GM19025 (cell line): ENCODE results near the gene CNTN5.
A peak's percentile ranks its signal among the peaks of the same experiment; 100 is the strongest.

Source experiments
- ATAC-seq: cut with Tn5 transposase; IDR thresholded peaks from one replicate; pipeline ENCODE4 v1.9.1; 2021; ENCODE audit warnings: mild to moderate bottlenecking, low read depth, moderate library complexity; ENCODE audit not compliant: unreplicated experiment

CNTN5 gene

DNA sequence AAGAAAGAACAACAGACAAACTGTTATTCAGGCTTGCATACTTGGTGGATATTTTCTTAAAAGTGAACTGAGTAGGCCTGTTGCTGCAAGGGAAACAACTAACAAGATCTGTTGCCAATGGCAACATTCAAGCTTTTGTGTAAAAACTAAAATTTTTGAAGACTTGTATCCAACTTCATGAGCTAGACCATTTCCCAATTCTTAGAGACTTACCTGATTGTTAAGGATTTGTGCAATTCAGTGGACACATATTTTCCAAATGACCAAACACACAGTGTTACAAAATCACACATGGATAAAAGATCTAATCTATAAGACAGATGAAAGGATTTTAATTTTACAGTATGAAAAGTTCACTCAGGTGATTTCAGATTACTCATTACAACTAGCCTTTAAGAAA, 564.1 kb downstream of the CNTN5 start:
- no peak for ATAC-seq

DNA sequence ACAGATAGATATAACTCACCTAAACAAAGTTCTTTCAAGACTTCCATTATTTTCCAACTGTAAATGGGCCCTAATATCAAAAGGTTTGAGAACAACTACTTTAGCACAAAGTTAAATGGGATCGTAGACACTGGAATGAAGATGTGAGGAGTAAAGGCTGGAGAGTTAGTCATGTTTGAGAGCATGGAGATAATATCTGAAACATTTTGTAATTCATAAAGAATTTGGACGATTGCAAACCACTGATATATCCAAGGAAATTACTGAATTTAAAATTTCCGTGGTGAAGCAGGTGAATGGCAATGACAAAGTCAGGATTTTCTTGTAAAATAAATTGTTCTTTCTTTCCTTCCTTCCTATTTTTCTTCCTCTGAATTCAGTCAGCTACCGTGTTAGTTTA, 564.9 kb downstream of the CNTN5 start:
- no peak for ATAC-seq

DNA sequence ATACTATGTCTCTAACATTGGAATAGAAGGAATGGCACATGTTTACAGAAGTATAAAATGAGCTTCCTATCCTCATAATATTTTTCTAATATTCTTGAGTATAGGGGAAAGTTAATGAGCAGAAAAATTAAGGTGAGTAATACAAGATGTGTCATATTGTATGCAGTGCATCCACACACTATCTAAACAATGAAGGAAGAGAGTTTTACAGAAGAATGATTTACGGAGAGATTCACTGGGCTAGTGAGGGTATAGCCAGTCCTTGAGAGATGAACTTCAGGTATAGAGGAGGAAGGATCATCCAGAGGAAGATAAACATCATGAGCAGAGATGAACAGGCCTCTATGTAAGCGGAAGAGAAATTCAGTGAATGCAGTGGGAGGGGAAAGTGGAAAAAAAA, 569.0 kb downstream of the CNTN5 start:
- ATAC-seq: no peak

DNA sequence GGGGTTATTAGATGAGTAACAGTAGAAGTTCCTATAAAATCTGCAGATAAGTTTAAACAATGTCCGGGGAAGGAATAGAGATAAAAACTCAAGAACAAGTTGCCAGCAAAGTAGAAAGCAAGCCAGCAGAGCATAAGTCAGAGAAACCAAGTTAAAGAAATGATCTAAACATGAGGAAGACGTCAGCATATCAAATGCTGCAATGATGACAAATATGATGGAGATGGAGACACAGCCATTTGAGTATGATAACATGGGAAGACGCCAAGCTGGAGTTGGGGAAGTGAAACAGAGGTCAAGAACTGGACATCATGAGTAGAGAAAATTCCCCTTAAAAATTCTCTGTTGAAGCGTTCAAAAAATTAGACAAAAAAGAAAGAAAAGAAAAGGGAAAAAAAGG, 571.5 kb downstream of the CNTN5 start:
- ATAC-seq: no peak

DNA sequence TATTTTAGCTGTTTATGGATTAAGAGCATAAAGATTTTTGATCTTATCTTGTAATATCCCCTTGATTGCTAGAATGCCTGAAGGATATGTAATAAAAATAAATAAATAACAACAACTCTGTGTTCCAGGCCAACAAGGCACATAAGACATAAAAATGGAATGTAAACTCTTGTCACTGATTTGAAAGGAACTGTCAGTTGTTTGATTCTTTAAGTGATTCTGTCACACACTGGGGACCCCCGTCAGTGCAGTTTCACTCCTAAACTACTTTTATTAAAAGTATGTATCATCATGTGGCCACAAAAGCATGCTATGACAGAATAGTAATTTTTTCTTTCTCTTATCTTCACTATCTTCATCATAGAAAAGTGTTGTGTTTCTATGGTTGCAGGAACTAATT, 572.4 kb downstream of the CNTN5 start:
- ATAC-seq: no peak

DNA sequence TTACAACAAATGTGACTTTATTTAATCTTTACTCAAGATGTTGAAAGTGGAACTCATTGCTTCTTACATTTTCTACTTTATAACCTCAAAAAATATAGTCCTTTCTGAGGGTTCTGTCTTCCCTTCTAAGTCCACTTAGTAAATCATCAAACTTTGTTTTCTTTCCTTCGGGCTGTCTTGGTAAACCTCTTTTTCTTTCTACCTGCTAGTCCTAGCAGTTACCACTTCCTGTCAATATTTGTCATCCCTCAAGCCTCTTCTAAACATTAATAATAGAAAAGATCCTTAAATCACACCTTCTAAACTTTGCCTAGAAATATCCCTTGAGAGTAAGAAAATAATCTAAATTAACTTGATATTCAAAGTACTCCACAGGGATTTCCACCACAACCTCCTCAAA, 580.4 kb downstream of the CNTN5 start:
- ATAC-seq: no peak

DNA sequence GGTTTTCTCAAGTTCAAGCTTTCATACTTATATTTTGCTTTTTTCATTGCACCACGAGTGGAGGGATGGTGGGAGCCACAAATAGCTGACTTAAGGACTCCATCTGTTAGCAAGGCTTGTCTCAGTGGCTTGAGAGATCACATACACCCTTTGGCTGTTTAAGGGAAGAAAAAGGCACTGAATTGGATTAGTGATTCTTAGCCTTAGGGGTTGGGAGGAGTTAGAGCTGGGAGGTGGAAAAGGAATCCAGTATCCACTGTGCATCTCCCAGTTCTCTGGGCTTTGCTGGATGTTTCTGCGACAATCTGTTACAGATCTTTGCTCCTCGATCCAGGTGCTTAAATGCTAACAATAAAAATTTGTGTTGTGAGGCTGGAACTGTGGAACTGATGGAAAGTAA, 593.6 kb downstream of the CNTN5 start:
- no peak for ATAC-seq

DNA sequence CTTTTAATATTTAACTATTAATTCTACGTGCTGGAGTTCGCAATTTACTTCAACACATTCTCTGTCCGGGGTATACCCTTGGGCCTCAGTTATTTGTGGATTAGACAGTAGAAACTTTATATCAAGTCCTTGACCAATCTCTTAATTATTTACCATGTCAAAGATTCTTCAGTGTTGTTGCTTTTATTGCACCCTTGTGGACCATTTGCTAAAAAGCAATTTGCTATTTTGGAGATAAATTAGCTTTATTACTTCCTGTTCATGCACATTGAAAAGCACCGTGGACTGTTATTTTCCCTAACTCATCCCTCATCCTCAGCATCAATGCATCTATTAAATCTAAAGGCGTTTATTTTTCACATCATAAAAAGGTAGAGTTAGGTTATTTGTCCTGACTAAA, 609.9 kb downstream of the CNTN5 start:
- no peak for ATAC-seq

DNA sequence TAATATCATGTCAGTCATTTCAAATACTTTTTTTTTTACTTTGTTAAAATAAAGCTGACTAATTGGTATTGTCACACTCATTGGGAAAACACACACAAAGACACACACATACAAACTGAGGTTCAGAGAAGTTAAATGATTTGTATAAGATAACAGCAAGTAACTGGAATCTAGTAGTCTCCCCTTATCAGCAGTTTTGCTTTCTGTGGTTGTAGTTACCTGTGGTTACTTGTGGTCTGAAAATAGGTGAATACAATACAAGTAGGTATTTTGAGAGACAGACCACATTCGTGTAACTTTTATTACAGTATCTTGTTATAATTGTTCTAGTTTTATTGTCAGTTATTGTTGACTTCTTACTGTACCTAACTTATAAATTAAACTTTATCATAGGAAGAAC, 610.9 kb downstream of the CNTN5 start:
- no peak for ATAC-seq

DNA sequence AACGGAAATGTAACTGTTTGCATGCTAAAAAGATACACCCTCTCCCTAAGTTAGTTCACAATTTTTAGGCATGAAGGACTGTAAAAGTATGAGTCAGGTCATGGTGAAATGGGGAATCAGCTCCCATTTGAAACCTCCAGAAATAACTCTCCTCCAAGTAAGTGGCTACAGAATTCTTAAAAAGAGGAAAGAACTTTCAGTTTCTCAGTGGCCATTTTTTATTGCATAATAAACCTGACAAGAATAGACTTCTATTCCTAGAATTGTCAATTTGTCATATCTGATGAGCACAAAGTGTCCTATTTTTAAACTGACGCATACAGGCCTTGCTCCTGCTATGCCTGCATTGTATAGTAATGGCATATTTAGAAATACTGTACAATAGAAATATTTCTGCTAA, 612.2 kb downstream of the CNTN5 start:
- no peak for ATAC-seq

DNA sequence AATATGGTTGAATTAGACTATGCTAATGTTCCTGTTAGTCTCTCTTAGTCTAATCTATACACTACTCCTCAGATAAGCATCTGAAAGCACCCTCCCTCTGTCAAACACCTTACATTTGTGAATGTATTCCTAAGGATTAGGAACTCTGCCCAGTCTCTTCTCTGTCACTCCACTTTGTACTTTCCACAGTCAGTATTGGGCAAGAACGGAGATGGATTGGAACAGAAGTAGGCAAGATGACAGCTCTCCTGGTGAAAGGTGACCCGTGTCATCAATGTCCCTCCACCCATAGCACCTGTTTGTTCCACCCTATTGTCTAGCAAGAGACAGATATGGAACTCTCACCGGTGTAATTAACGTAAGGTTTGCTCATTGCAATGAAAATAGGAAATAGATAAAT, 613.8 kb downstream of the CNTN5 start:
- no peak for ATAC-seq

DNA sequence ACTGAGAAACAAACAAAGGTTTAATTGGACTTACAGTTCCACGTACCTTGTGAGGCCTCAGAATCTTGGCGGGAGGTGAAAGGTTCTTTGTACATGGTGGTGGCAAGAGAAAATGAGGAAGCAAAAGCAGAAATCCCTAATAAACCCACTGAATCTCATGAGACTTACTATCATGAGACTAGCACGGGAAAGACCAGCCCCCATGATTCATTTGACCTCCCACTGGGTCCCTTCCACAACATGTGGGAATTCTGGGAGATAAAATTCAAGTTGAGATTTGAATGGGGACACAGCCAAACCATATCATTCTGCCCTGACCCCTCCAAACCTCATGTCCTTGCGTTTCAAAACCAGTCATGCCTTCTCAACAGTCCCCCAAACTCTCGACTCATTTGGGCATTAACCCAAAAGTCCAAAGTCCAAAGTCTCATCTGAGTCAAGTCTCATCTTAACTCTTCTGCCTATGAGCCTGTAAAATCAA, 617.4 kb downstream of the CNTN5 start:
- ATAC-seq: peak; percentile 49

DNA sequence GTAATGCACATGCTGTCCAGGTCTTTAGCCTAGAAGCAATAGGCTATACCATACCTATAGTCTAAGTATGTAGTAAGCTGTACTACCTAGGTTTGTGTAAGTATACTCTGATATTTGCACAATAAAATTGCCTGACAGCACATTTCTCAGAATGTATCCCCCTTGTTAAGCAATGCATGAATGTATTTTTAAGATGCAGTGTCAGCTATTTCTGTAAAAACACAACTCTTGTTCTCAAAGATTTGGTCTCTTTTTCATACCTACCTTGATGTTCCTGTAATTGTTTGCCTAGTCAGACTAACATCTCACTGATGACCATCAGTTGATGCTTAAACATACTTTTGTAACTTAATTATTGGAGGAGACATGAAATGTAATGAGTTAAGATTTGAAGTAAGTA, 619.9 kb downstream of the CNTN5 start:
- ATAC-seq: no peak

DNA sequence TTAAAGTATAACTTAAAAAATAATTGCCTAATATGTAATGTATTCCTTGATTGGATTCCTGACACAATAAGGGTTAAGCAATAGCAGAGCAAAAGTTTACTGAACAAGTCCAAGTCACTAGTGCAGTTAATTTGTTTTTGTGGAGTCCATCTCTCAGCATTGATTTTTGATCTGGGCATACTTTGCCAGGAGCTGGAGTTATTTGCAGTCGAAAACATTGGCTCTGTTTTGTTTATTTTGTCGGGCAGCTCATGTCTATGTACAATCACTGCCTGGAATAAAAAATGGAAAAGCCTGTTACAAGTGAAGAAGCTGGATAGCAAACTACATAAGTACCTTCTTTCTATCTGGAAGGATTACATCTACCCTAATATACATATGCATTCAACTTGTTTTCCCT, 625.2 kb downstream of the CNTN5 start:
- ATAC-seq: no peak

DNA sequence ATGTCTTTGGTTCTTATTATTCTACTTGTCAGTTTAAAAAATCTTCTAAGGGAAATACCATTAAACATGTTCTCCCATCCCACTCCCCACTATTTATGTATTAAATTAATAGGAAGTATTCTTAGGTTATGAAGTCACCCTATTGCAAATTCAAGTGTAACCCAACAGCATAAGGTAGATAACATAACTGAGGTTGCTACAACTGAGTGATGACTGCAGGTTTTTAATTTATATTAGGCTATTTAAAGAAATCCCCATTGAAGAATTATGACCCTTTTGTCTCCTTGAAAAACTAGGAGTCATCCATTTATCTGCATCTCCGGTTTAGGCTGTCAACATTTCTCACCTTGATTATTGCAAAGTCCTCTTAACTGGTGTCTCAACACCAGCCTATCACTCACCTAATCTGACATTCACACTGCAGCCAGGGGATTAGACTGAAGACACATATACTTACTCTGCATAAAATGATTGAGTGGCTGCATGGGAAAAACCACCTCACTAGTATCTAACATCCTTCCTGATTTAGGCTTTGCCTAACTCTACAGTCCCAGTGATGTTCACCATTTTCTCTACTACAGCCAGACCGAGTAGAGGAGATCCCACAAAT, 649.4 kb downstream of the CNTN5 start:
- no peak for ATAC-seq

DNA sequence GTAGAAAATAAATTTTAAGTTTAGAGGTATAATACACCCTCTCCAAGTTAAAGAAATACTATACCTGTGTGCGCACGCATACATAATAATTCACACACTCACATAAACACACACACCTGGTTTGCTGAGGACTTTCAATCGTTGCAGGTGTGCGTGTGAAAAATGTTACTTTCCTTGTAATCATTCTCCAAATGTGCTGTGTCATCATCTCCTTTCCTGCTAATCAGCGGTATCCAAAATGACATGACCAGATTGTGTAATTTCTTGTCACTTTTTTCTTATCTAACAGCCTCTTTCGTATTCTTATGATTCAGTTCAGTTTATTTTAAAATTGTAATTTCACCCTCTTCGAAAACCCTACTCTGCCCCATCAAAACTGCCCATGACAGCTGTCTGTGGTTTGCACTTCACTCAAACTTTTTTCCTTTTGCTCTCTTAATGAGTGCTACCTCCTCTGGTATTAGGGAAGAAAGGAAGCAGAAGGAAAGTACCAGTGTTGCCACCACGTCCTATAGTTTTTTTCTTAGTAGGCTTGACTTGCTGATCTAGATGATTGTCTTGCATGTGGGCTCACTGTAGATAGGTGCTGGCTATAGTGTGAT, 651.2 kb downstream of the CNTN5 start:
- ATAC-seq: no peak

DNA sequence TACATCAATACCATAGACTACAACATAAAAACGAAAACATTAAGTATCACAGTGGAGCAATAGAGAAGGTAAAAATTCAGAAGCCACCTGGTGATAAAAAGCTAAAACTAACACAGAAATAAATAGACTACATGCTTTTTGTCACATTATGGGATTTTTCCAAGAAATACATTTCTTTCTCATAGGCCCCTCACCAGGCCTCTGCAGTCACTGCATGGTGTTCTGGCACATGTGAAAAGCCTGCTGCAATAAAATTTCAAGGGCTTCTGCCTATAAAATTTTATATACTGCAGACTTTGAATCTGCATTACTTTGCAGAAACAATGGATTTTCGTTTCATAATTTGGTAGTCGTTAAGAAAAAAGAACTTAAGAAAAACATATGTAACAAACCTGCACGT, 655.5 kb downstream of the CNTN5 start:
- no peak for ATAC-seq

DNA sequence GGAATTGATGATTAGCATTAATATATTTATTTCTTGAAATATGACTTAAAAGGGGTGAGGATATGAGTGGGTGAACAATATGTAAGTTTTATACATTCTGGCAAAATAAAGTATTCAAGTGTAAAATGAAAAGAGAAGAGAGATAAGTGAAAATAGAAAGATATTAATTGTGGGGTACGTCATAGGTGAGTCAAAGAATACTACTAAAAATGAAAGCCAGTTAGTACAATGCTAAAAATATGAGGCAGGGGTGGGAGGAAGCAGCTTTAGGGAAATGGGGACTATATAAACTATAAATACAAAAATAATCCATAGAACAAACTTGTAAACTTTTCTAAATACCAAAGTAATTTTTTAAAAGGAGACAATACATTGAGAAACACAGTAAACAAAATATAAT, 661.4 kb downstream of the CNTN5 start:
- ATAC-seq: no peak

DNA sequence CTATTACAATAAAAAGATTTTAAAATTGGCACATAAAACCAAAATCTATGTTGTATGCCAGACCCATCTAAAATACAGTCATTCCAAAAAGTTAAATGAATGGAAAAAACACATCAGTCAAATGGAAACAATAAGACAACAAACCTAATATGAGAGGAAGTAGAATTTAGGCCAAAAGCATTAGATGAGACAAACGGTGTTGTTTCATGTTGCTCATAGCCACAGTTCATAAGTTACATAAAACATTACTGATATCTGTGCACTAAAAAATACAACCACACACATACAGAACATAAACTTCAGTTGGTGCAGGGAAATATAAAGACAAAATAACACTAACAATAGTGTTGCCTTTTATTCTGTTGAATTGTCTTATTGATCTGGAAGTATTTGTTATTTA, 661.9 kb downstream of the CNTN5 start:
- ATAC-seq: no peak

DNA sequence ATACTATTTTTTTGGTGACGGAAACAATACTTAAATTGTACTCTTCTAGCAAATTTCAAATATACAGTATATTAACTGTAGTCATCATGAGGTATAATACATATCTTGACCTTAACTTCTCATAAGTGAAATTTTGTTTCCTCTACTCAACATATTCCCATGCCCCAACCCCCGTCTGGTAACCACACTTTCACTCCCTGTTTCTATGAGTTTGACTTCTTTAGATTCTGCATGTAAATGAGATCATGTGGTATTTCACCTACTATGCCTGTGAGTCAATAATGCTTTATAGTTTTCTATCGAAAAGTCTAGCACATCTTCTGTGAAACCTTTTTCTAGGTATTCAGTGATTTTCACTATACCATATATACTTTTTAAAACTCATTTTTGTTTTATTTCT, 663.2 kb downstream of the CNTN5 start:
- peak; percentile 52 for ATAC-seq

DNA sequence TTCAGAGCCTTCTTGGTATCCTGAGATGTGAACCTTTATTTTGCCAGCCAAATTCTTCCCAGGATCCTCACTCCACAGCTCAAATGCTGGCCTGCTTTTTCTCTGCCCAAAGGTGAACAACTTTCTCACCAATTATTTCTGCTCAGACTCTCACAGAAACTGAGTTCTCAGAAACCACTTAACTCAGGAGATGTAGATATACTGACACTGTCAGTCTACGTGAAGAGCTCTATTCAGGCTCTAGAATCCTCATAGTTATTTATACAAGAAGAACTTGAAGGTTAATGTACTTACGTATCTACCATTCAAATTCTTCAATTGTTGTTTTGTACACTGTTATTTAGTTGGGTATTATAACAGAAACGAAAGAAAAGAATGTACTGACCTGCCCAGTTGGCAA, 666.1 kb downstream of the CNTN5 start:
- no peak for ATAC-seq

DNA sequence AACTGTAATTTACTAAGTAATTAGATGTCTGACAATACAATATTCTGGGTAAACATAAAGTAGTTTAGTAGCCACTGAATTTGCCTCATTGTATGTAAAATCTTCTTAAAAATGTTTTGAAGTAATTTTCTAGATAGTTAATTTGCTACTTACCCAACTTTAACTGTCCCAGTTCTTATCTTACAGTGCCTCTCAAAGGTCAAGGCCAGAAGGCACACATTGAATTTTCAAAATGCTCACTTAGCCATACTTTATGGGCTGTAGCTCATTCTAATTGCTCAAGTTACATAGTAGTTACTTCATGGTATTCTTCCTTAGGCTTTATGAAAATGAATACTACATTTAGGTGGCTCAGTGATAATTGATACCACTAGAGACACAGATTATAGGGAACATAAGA, 666.6 kb downstream of the CNTN5 start:
- ATAC-seq: no peak
